ENCODE results near the gene HSPB1.
"Not testable (repeated sequence)": the region's sequence is repeated elsewhere in the genome, so short reads cannot be mapped to it uniquely, and the experiment has no call there.

Gene HSPB1

DNA sequence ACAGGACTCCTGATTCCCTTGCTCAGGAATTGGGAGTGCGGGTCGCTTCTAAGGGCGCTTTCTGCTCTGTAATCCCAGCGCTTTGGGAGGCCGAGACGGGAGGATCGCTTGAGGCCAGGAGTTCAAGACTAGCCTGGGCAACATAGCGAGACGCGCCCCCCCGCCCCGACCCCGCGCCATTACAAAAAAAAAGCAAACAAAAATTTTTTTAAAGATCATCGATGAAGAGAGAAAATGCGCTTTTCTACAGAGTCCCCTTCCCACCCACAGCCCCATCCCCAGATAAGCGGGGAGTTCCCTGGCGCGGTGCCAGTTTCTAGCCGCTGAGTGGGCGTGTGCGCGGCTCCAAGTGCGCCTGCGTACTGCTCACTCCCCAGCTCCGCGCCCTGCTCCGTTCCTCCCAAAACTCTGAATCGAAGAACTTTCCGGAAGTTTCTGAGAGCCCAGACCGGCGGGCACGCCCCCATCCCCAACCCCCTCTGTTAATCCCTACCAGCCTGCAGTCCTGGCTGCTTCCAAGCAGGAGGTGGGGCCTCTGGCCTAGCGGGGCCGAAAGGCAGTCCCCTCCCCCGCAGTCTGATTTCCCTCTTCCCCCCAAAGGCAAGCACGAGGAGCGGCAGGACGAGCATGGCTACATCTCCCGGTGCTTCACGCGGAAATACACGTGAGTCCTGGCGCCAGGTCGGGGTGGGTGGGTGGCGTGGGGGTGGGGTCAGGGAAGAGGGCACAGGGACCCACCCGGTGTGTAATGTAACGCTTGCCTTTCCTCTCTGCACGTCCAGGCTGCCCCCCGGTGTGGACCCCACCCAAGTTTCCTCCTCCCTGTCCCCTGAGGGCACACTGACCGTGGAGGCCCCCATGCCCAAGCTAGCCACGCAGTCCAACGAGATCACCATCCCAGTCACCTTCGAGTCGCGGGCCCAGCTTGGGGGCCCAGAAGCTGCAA lies 1.0 kb downstream of the HSPB1 start:
- in situ Hi-C loops (cut with MboI; ENCODE audit: low sequenced_read_pairs): no loop called here

DNA sequence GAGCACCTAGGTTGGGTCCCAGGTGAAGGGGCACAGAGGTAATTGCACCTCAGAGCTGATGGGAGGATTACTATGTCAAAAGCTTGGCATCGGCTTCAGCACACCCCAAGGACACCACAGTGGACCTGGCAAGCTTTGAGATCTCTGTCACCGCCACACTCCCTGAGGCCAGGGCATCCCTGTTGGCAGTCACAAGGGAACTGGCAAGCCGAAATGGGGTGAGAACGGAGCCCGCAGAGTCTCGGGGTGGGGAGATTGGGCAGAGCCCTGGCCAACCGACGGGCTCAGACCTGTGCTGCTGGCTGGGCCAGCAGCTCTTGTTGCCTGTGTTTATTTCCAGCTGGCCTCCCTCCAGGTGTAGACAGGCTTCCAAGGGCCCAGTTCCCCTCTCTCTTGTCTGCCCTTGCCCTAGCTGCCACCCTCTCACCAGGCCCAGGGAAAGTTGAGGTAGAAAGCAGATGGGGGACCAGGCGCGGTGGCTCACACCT lies 2.5 kb downstream of the HSPB1 start:
- in situ Hi-C loops (cut with MboI; ENCODE audit: low sequenced_read_pairs): no loop called here

DNA sequence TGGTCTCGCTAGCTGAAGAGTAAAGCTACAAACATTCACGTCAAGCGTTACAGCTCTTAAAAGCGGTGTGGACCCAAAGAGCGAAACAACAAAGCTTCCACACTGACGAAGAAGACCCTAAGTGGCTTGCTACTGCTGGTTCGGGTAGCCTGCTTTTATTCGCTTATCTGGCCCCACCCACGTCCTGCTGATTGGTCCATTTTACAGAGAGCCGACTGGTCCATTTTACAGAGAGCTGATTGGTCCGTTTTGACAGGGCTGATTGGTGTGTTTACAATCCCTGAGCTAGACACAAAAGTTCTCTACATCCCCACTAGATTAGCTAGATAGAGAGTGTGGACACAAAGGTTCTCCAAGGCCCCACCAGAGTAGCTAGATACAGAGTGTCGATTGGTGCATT lies 6.4 kb downstream of the HSPB1 start:
- in situ Hi-C loops (cut with MboI; ENCODE audit: low sequenced_read_pairs): not testable (repeated sequence)

DNA sequence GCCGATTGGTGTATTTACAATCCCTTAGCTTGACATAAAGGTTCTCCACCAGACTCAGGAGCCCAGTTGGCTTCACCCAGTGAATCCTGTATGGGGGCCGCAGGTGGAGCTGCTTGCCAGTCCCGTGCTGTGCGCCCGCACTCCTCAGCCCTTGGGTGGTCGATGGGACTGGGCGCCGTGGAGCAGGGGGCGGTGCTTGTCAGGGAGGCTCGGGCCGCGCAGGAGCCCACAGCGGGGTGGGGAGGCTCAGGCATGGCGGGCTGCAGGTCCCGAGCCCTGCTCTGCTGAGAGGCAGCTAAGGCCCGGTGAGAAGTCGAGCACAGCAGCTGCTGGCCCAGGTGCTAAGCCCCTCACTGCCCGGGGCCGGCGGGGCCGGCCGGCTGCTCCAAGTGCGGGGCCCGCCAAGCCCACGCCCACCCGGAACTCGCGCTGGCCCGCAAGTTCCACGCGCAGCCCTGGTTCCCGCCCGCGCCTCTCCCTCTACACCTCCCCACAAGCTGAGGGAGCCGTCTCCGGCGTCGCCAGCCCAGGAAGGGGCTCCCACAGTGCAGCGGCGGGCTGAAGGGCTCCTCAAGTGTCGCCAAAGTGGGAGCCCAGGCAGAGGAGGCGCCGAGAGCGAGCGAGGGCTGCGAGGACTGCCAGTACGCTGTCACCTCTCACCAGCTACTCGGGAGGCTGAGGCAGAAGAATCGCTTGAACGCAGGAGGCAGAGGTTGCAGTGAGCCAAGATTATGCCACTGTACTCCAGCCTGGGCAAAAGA lies 7.0 kb downstream of the HSPB1 start:
- in situ Hi-C loops (cut with MboI; ENCODE audit: low sequenced_read_pairs): not testable (repeated sequence)

DNA sequence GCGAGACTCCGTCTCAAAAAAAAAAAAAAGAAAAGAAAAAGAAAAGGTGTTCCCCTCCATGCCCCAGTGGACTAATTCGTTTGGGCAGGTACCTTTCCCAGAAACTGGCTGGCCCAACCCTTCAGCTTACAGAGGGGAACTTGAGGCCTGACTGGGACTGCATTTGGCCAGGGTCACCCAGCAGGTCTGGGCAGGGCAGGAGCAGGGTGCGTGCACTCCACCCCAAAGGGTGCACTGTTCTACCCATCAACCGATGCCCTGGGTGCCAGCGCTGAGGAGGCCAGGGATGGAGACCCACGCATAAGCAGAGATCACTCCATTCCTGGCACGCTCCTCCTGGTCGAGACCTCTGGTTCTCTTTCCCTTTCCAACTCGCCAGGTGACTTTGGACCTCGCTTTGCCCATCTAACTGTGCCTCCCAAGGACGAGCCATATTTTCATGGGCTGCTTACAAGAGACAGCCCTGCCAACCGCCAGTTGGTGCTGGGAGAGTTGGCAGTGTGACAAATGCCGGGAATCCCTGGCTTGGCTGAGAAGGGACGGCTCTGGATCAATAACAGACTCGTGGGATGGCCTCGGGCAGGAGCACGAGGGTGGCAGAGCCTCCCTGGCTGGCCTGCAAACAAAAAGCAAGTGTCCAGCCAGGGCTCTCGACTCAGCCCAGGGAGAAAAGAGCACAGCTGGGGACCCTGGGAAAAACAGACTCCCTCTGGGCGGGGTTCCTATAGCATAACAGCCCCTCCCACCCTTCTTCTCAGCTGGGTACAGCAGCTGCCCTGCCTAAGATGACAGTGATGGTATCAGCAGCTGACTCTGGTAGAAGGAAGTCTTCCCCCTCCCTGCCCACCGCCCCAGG lies 7.9 kb downstream of the HSPB1 start:
- in situ Hi-C loops (cut with MboI; ENCODE audit: low sequenced_read_pairs): no loop called here

DNA sequence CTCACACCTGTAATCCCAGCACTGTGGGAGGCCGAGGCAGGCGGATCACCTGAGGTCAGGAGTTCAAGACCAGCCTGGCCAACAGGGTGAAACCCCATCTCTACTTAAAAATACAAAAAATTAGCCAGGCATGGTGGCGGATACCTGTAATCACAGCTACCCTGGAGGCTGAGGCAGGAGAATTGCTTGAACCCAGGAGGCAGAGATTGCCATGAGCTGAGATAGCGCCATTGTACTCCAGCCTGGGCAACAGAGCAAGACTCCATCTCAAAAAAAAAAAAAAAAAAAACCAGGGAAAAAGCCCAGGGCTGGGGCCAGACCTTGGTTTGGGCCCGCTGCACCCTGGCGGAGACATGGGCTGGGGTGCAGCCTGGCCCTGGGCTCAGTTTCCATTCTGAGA lies 9.4 kb downstream of the HSPB1 start:
- in situ Hi-C loops (cut with MboI; ENCODE audit: low sequenced_read_pairs): not testable (repeated sequence)

DNA sequence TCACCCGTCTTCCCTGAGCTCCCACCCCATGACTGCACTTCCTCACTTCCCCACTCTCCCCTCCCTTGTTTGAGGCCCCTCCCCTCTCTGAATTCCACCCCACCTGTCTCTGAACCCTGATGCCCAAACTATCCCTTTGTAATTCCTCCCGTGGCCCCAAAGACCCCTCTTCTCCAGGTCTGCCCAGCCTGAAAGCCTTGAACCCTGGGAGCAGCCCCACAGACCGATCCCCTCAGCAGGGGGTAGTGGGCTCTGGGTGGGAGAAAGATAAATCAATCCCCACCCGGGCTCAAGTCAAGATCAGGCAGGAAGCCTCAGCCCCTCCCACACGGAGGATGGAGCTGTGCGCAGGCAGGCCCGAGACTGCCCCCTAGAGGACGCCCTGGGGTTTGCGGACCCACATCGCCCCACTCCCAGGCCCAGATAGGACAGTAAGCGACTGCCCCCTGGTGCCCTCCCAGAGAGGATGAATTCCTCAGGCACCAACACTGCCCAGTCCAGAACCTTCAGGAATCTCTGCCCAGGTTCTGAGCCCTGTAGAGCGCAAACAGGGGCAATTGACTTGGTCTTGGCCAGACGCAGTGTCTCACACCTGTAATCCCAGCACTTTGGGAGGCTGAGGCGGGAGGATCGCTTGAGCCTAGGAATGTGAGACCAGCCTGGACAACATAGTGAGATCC lies 11.7 kb downstream of the HSPB1 start:
- in situ Hi-C loops (cut with MboI; ENCODE audit: low sequenced_read_pairs): no loop called here

DNA sequence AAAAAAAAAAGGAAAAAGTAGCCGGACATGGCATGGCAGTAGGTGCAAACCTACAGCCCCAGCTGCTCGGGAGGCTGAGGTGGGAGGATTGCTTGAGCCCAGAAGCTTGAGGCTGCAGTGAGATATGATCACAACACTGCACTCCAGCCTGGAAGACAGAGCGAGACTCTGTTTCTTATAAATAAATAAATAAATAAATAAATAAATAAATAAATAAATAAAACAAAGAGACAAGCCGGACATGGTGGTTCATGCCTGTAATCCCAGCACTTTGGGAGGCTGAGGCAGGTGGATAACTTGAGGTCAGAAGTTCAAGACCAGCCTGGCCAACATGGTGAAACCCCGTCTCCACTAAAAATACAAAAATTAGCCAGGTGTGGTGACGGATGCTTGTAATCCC lies 12.3 kb downstream of the HSPB1 start:
- in situ Hi-C loops (cut with MboI; ENCODE audit: low sequenced_read_pairs): not testable (repeated sequence)

DNA sequence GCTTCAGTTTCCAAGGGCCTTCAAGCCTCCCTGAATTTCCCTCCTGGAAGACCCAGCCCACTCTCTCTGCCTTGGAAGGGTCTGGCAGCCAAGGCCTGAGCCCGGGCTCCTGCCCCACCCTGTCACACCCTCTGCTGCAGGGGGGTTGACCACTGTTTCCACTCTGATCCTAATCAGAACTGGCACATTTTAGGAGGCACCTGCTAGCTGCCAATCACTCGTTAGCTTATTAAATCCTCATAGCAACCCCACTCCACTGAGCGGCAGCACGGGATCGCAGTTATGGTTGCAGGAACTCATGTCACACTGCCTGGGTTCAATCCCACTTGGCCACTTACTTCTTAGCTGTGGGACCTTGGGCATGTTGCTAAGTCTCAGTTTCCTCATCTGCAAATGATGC lies 12.9 kb downstream of the HSPB1 start:
- in situ Hi-C loops (cut with MboI; ENCODE audit: low sequenced_read_pairs): no loop called here

DNA sequence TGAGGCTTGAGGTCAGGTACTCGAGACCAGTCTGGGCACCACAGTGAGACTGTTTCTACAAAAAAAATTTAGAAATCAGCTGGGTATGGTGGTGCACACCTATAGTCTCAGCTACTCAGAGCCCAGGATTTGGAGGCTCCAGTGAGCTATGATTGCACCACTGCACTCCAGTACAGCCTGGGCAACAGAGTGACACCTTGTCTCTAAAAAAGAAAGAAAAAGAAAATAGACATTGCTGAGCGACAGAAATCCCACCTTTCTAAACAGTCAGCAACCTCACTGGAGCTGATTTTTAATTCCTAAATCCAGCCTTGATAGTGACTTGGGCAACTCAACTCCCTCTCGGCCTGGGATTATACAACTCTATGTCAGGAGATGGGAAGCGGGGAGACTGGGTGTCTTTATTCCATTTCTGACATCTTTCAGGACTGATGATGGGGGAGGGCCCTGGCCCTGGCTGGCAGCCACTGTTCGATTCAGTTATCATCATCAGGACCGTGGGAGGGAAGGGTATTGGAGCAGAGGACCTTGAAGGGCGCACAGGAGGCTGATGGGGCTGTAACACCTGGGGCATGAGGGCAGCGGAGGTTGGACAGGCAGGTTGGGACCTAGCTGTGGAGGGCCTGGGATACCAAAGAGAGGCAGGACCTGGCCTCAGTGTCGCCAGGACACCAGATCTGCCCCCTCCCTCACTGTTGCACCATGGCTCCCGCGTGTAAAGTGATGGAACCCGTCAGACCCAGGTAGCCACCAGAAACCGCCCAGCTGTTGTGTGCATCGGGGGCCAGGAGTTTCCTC lies 14.7 kb downstream of the HSPB1 start:
- in situ Hi-C loops (cut with MboI; ENCODE audit: low sequenced_read_pairs): no loop called here

DNA sequence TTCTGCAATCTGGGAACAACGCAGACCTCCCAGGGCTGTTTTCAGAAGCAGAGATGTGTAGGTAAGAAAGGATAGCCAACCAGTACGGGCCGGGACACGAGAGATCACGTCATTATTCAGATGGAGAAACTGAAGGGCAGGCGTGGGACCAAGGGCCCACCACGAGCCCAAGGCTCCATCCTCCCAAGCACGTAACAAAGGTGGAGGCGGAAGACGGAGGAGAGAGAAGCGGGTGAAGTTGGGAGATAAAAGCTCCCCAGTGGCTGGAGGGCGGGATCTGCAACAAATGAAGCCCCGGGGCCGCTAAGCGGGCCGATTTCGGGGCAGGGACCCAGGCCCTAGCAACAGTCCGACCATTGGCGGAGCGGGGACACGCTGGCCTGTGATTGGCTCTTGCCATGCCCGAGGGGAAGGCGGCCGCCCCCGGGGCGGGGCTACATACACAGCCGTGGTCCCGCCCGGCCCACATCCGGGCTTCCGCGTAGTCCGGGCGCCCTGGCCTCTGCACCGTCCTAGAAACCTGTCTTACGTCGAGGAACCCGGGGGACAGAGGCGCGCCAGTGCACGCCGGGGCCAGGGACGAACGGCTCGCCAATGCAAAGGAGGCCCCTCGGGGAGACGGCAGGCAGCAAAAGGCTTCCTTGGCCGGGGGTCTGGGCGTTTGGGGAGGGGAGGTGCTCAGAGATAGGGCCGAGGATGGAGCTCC lies 15.5 kb downstream of the HSPB1 start:
- in situ Hi-C loops (cut with MboI; ENCODE audit: low sequenced_read_pairs): no loop called here

DNA sequence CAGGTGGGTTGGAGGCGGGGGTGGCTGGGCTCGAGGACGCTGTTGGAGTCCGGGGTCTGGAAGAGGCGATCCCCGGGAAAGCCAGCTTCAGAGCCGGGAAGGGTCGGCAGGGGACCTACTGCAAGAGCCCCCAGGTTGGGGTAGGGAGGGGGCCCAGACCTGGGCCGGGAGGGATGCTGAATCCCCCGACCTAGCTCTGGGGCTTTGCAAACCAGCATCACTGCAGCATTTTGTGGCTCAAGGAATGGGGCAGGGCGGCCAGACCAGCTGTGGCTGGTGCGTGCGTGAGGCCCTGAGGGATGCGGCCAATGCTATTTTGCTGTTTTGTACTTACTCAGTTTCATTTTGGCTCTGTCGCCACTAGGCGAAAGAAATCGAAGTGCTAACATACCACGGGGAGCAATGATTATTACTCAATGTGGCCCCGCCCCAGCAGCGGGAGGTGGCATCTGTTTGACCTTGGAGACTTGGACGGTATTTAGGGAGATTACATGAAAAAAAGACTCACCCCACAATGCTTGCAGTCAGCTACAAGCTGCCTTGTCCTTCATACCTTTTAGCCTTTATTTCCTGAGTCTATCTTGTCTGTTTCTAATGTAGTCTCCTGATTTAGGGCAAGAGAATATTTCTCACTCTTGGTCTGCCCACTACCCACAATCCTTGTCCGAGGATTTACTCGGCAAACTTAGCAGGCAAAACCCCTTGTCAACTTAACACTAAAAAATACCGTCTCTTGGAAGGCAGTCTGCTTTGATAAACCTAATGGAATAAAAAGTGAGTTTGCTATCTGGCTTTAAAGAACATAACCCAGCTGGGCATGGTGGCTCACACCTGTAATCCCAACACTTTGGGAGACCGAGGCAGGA lies 16.2 kb downstream of the HSPB1 start:
- in situ Hi-C loops (cut with MboI; ENCODE audit: low sequenced_read_pairs): no loop called here

DNA sequence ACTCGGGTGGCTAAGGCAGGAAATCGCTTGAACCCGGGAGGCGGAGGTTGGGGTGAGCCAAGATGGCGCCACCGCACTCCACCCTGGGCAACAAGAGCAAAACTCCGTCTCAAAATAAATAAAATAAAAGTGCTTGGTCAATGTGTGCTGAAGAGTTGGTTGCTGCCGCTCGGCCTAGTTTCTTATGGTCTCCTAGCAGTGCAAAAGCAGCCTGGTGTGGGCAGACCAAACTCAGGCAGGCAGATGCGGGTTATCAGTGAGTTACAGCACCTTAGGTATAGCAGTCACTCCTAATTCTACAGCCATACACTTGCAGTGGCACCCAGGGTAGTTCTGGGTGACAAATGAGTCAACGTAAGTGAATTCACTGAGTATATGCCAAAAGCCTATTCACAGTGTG lies 22.6 kb downstream of the HSPB1 start:
- in situ Hi-C loops (cut with MboI; ENCODE audit: low sequenced_read_pairs): no loop called here

DNA sequence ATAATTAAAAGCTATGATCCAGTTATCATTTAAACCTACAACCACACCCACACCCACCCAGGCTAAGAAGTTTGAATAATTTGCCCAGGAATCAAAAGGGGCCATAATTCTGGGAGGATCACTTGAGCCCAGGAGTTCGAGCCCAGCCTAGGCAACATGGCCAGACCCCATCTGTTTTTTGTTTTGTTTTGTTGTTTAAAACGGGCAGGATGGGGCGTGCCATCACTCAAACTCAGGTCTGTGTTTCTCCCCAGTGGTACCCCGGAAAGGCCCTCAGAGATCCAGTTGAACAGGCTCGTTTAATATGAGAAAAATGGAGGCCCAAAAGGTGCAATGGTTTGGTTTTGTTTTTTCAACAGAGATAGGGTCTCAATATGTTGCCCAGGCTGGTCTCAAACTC lies 23.3 kb downstream of the HSPB1 start:
- in situ Hi-C loops (cut with MboI; ENCODE audit: low sequenced_read_pairs): no loop called here

DNA sequence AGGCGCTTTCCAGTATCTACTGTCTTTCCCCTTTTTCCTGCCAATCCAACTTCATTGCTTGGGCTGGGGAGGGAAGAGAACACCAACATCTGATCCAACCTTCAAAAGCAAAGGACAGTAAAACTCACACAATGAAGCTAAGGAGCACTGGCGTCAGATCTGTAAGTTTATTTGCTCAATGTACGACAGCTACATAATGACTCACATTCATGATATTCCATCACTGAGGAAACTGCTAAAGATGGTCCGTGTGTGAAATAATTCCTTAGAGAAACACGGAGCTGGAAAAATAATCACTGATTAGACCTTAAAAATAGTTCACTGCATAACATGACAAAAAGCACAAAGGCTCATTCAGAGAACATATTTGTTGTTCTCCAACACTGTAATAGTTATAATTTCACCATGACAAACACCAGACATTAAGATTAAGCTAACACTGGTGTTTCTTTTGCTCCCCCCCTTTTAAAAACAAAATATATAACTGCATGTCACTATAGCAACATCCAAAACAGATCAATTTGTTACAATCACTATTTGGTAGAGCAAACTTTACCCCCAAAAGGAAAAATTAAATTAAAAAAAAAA lies 24.3 kb downstream of the HSPB1 start:
- in situ Hi-C loops (cut with MboI; ENCODE audit: low sequenced_read_pairs): no loop called here

DNA sequence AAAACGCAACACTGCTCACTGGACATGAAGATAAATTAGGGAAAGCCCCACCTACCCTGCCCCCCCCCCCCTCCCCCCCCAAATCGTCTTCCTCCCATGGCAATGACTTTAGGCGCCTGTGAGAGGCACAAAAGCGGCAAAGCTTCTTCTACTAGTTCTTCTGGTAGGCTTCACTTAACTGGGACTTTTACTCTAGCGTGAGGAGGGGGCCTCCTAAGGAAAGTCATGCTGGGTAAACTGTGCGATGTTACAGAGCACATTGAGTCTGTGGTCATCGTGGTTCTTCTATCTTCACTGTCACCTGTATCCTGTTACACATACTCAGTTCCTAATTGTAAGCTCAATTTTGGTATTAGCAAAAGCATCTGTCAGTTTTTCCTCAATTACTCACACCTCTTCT lies 25.1 kb downstream of the HSPB1 start:
- in situ Hi-C loops (cut with MboI; ENCODE audit: low sequenced_read_pairs): no loop called here

DNA sequence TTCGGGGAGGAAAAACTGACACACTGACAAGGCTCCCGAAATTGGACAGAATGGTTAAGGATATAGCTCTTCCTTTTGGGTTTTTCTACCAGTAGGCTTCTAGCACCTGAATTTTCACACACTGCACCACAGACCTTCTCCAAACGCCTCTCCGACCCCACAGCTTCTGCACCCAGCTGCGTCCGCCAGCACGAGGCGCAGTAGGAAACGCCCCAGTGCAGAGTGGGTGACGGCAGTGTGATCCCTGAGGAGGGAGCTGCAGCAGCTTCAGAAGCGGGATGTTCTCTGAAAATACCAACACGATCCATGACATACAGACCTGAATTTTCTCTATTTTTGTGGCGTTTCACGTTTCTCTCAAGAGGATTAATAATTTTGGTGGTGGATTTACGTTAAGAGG lies 25.9 kb downstream of the HSPB1 start:
- in situ Hi-C loops (cut with MboI; ENCODE audit: low sequenced_read_pairs): no loop called here

DNA sequence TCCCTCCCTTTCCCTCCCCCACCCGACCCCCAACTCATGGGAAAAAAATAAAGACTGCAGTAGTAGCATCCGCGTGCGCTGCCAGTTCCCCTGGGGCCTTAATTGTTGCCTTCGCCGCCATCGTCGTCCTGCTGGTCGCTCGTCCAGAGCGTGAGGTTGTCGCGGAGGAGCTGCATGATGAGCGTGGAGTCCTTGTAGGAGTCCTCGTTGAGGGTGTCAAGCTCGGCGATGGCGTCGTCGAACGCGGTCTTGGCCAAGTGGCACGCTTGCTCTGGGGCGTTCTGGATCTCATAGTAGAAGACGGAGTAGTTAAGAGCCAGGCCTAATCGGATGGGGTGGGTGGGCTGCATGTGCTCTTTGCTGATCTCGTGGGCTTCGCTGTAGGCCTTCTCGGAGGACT lies 27.0 kb downstream of the HSPB1 start:
- in situ Hi-C loops (cut with MboI; ENCODE audit: low sequenced_read_pairs): no loop called here
